GM12892 (cell line): ENCODE results near the gene ATXN7.

Experiments
- POLR2A ChIP-seq: IDR thresholded peaks from 2 replicates; pipeline ENCODE4 v1.6.1; 2011; ENCODE audit warnings: low read depth, low read length, control low read depth
- POLR2AphosphoS5 ChIP-seq: IDR thresholded peaks from 2 replicates; pipeline ENCODE4 v1.6.1; 2011; ENCODE audit warnings: low read depth, low read length, control low read depth

GRCh38 chr3:63869940-63870614 lies 6.4 kb downstream of the ATXN7 start:
- TF ChIP-seq POLR2A, result no peak
- no peak for TF ChIP-seq POLR2AphosphoS5
